Endothelial cell of umbilical vein (primary cell): Measurements from ENCODE around the gene TRAP1. TPM values are rescaled to one million over a fixed set of nuclear protein-coding genes. Genes with fewer than 3 reads are reported as not detected.

Experiments
- BruUV-seq: library from RNA; stranded (reverse); fragments of 400-500 nt; replicated peaks from 2 replicates; lab custom pipeline; 2021; lab: Mats Ljungman, UMichigan
- CTCF ChIA-PET: fragments of 300-600, 350-600 bp; sonication (Branson Sonifier 250); formaldehyde crosslinking; loops from one replicate; lab custom pipeline; 2021; ENCODE audit warnings: antibody characterized with exemption, inconsistent platforms; lab: Charles Lee
- POLR2A ChIA-PET: fragments of 300-600, 350-600 bp; sonication (Branson Sonifier 250); formaldehyde crosslinking; loops from one replicate; lab custom pipeline; 2021; ENCODE audit warnings: antibody characterized with exemption, inconsistent platforms; lab: Charles Lee
- DNase-seq: peaks from one replicate; pipeline ENCODE4 v3.0.0-alpha.2; 2011; ENCODE audit warnings: low read depth, low spot score
- FAIRE-seq: peaks from 2 replicates; lab custom pipeline; 2011; peaks lifted over from hg19 to GRCh38; lab: Jason Lieb, UNC
- H2AFZ ChIP-seq: 2 replicates; pipeline ENCODE4 v1.6.0; 2012; ENCODE audit warnings: low read depth, low read length, control low read depth, inconsistent platforms
- H3K27ac ChIP-seq: 2 replicates; pipeline ENCODE4 v1.5.1; 2011; ENCODE audit warnings: low read depth, mild to moderate bottlenecking, control low read depth, low read length, moderate library complexity; ENCODE audit not compliant: insufficient read depth
- H3K27me3 ChIP-seq, 2 experiments: 2 replicates each; pipeline versions ENCODE4 v1.6.0 to v1.6.1; 2011; ENCODE audit warnings: low read length in 2 of 2, mixed read lengths in 1 of 2; ENCODE audit not compliant: control insufficient read depth in 2 of 2, insufficient read depth in 2 of 2
- H3K36me3 ChIP-seq, 2 experiments: 2 replicates in 1 of 2; 3 replicates in 1 of 2; pipeline ENCODE4 v1.5.1; 2011; ENCODE audit warnings: low read length in 2 of 2, mild to moderate bottlenecking in 1 of 2, moderate library complexity in 1 of 2; ENCODE audit not compliant: control insufficient read depth in 2 of 2, insufficient read depth in 2 of 2; ENCODE audit errors: extremely low read depth in 1 of 2
- H3K4me1 ChIP-seq: 3 replicates; pipeline ENCODE4 v1.5.1; 2011; ENCODE audit warnings: mild to moderate bottlenecking, low read length; ENCODE audit not compliant: control insufficient read depth, insufficient read depth; ENCODE audit errors: extremely low read depth
- H3K4me2 ChIP-seq: 2 replicates; pipeline ENCODE4 v1.6.1; 2011; ENCODE audit warnings: low read length, control low read depth, mixed read lengths; ENCODE audit not compliant: insufficient read depth
- H3K4me3 ChIP-seq, 3 experiments: fragments of 200-600 bp in 1 of 3; sonication (generic), shearing (Covaris generic) in 1 of 3; replicated peaks in 1 of 3; 2 replicates each; pipeline ENCODE4 v1.5.1; 2011 to 2016; ENCODE audit warnings: control low read depth in 3 of 3, low read length in 3 of 3, mild to moderate bottlenecking in 2 of 3, inconsistent platforms in 1 of 3, low read depth in 1 of 3, moderate library complexity in 1 of 3; ENCODE audit not compliant: insufficient read depth in 1 of 3
- H3K79me2 ChIP-seq: 2 replicates; pipeline ENCODE4 v1.6.0; 2012; ENCODE audit warnings: low read length, inconsistent platforms; ENCODE audit not compliant: control insufficient read depth, insufficient read depth
- H3K9ac ChIP-seq: replicated peaks from 2 replicates; pipeline ENCODE3; 2011; ENCODE audit warnings: low read length, control low read depth; ENCODE audit not compliant: insufficient read depth; ENCODE audit errors: extremely low read depth
- H3K9me1 ChIP-seq: replicated peaks from 3 replicates; pipeline ENCODE4 v1.6.0; 2011; ENCODE audit warnings: mild to moderate bottlenecking, low read length; ENCODE audit not compliant: control insufficient read depth, insufficient read depth; ENCODE audit errors: extremely low read depth
- H3K9me3 ChIP-seq: replicated peaks from 2 replicates; pipeline ENCODE4 v1.5.1; 2012; ENCODE audit warnings: low read length, inconsistent platforms; ENCODE audit not compliant: control insufficient read depth, insufficient read depth
- H4K20me1 ChIP-seq: replicated peaks from 2 replicates; pipeline ENCODE3; 2011; ENCODE audit warnings: mild to moderate bottlenecking, low read length; ENCODE audit not compliant: control insufficient read depth, insufficient read depth; ENCODE audit errors: extremely low read depth
- CTCF ChIP-seq, 2 donors: IDR thresholded peaks; 1 replicate in 1 of 2; 2 replicates in 1 of 2; pipeline ENCODE4 v1.5.1; 2011; ENCODE audit warnings: low read length in 2 of 2, mild to moderate bottlenecking in 2 of 2, moderate library complexity in 2 of 2, control low read depth in 1 of 2, inconsistent platforms in 1 of 2, low read depth in 1 of 2; ENCODE audit not compliant: insufficient read depth in 1 of 2; ENCODE audit errors: extremely low read depth in 1 of 2
- FOS ChIP-seq: IDR thresholded peaks from 2 replicates; pipeline ENCODE4 v1.6.1; 2011; ENCODE audit warnings: mild to moderate bottlenecking, low read length, moderate library complexity, borderline replicate concordance; ENCODE audit not compliant: insufficient read depth
- GATA2 ChIP-seq: IDR thresholded peaks from 2 replicates; pipeline ENCODE4 v1.7.0; 2011; ENCODE audit warnings: low read depth, mild to moderate bottlenecking, moderate library complexity, mixed read lengths, low read length; ENCODE audit not compliant: insufficient read length, insufficient read depth
- JUN ChIP-seq: IDR thresholded peaks from 2 replicates; pipeline ENCODE4 v1.6.1; 2011; ENCODE audit warnings: borderline replicate concordance, low read depth; ENCODE audit not compliant: insufficient read length, insufficient read depth
- MAX ChIP-seq: IDR thresholded peaks from 2 replicates; pipeline ENCODE4 v1.6.1; 2011; ENCODE audit not compliant: insufficient read depth, insufficient read length
- MYC ChIP-seq: IDR thresholded peaks from one replicate; pipeline ENCODE4 v1.6.1; 2011; ENCODE audit warnings: mild to moderate bottlenecking, low read depth, low read length
- POLR2A ChIP-seq: IDR thresholded peaks from 2 replicates; pipeline ENCODE4 v1.6.1; 2012; ENCODE audit warnings: low read depth, mild to moderate bottlenecking, control low read depth, low read length
- POLR2AphosphoS5 ChIP-seq: IDR thresholded peaks from 2 replicates; pipeline ENCODE4 v1.6.1; 2012; ENCODE audit warnings: low read depth, mild to moderate bottlenecking, control low read depth, low read length, moderate library complexity; ENCODE audit not compliant: insufficient read depth
- dilution Hi-C: fragments of 300-500 bp; cut with MboI; formaldehyde crosslinking; loops from one replicate; pipeline ENCODE4 v1.15.0; 2019; ENCODE audit warnings: low sequenced_read_pairs; ENCODE audit not compliant: extremely low pct_ligation_motif_present
- intact Hi-C: fragments of 100-400 bp; cut with micrococcal nuclease; formaldehyde crosslinking; loops from one replicate; pipeline ENCODE4 v1.10.0; 2022
- polyA plus RNA-seq, 4 experiments: library from polyadenylated mRNA; depleted of rRNA in 3 of 4; stranded (reverse) in 3 of 4; unstranded in 1 of 4; fragments of >200 nt; gene quantifications; 2 replicates each; pipeline versions ENCODE4 v1.2.1 to v1.2.3, GENCODE V29; 2011 to 2012; ENCODE audit warnings: missing spikeins in 1 of 4
- total RNA-seq: library from RNA; stranded (reverse); gene quantifications from 2 replicates; pipeline ENCODE4 v1.2.3, GENCODE V29; 2021

The TRAP1 gene
- total and polyA plus RNA-seq, 2 donors (not counting 3 experiments of a cell fraction or from before 2014, with no cell fraction given): 95.6 to 102 TPM

- Histone ChIP-seq H2AFZ (no peak overlapping the region), H3K4me2 (no peak overlapping the region), H3K79me2 (no peaks in the 10 kb centered on the region), H3K4me3 (no peak overlapping the region), H3K27ac (no peak overlapping the region), H3K9ac (no peak overlapping the region), H3K36me3 (peaks cover 0 to 24% of the 10 kb centered on the region in 2 experiments), H3K27me3 (no peaks in the 10 kb centered on the region), H3K9me1 (no peaks in the 10 kb centered on the region), H3K4me1 (no peaks in the 10 kb centered on the region), H3K9me3 (no peaks in the 10 kb centered on the region), H4K20me1 (no peaks in the 10 kb centered on the region)
- DNase-seq: no peak
- ChIA-PET POLR2A (no interaction called here), CTCF (interaction anchor here (0.8 to 2.1 kb wide), 2 partner anchors 25 to 26 kb away, joined by 3 to 10 read pairs; no protein-coding TSS in a partner anchor)
- FAIRE-seq: no peak
- TF ChIP-seq MYC (no peak), MAX (no peak), FOS (no peak), JUN (no peak), CTCF (IDR thresholded peaks at IDR 0.05; ENCODE audit: extremely low read depth in 1 of 2, insufficient read depth in 1 of 2, low read depth in 1 of 2, low read length in 2 of 2) (no peak), GATA2 (no peak), POLR2A (no peak), POLR2AphosphoS5 (no peak)
- dilution Hi-C loops (no loop called here), intact Hi-C loops (no loop called here)
- BruUV-seq: no TSS peak
These were observed 64.7 kb downstream of the TRAP1 start for GRCh38 chr16:3652373-3653195.
